Measurements from ENCODE around the gene DDX10.

GRCh38 chr11:108961095-108961494, 296.2 kb downstream of the DDX10 start:
- TF ChIP-seq POLR2A (IDR thresholded peaks at IDR 0.05) (no peak), CTCF (IDR thresholded peaks at IDR 0.05) (no peak), EP300 (IDR thresholded peaks at IDR 0.05) (no peak)

All from ovary (tissue), 3 donors.